ENCODE results near the gene TMOD2.
"Not testable (repeated sequence)": the region's sequence is repeated elsewhere in the genome, so short reads cannot be mapped to it uniquely, and the experiment has no call there.

TMOD2 gene

GRCh38 chr15:51775967-51776816 is 24.8 kb downstream of the TMOD2 start:
- no peak for DNase-seq (ENCODE audit: low read depth)

- peak; percentile 24 for DNase-seq (ENCODE audit: low read depth)
Observed at GRCh38 chr15:51776952-51777569, 25.7 kb downstream of the TMOD2 start.

- DNase-seq (ENCODE audit: low read depth): no peak
Observed at GRCh38 chr15:51780636-51781035, 29.2 kb downstream of the TMOD2 start.

- DNase-seq (ENCODE audit: low read depth): no peak
Observed at GRCh38 chr15:51781506-51781905, 30.1 kb downstream of the TMOD2 start.

- DNase-seq (ENCODE audit: low read depth): no peak
Observed at GRCh38 chr15:51782357-51782896, 31.0 kb downstream of the TMOD2 start.

GRCh38 chr15:51783967-51784366 is 32.6 kb downstream of the TMOD2 start:
- no peak for DNase-seq (ENCODE audit: low read depth)

- DNase-seq (ENCODE audit: low read depth): not testable (repeated sequence)
Observed at GRCh38 chr15:51787130-51787529, 35.7 kb downstream of the TMOD2 start.

GRCh38 chr15:51792474-51792873 is 41.1 kb downstream of the TMOD2 start:
- not testable (repeated sequence) for DNase-seq (ENCODE audit: low read depth)

GRCh38 chr15:51793521-51794305 is 42.3 kb downstream of the TMOD2 start:
- DNase-seq (ENCODE audit: low read depth): no peak

- DNase-seq (ENCODE audit: low read depth): no peak
Observed at GRCh38 chr15:51796847-51797401, 45.5 kb downstream of the TMOD2 start.

GRCh38 chr15:51798281-51798680 is 46.9 kb downstream of the TMOD2 start:
- DNase-seq (ENCODE audit: low read depth): no peak

- no peak for DNase-seq (ENCODE audit: low read depth)
Observed at GRCh38 chr15:51799282-51800252, 48.2 kb downstream of the TMOD2 start.

GRCh38 chr15:51801391-51801835 is 50.0 kb downstream of the TMOD2 start:
- DNase-seq (ENCODE audit: low read depth): no peak

GRCh38 chr15:51802593-51802992 is 51.2 kb downstream of the TMOD2 start:
- no peak for DNase-seq (ENCODE audit: low read depth)

- no peak for DNase-seq (ENCODE audit: low read depth)
Observed at GRCh38 chr15:51803965-51804364, 52.6 kb downstream of the TMOD2 start.

GRCh38 chr15:51806123-51806522 is 54.7 kb downstream of the TMOD2 start:
- DNase-seq (ENCODE audit: low read depth): no peak

GRCh38 chr15:51809457-51809856 is 58.1 kb downstream of the TMOD2 start:
- DNase-seq (ENCODE audit: low read depth): no peak

GRCh38 chr15:51812598-51812997 is 61.2 kb downstream of the TMOD2 start:
- DNase-seq (ENCODE audit: low read depth): no peak

- DNase-seq (ENCODE audit: low read depth): no peak
Observed at GRCh38 chr15:51814606-51815005, 63.2 kb downstream of the TMOD2 start.

GRCh38 chr15:51816611-51817010 is 65.2 kb downstream of the TMOD2 start:
- no peak for DNase-seq (ENCODE audit: low read depth)

- no peak for DNase-seq (ENCODE audit: low read depth)
Observed at GRCh38 chr15:51818150-51818549, 66.8 kb downstream of the TMOD2 start.
